ENCODE results near the gene AFP.

The AFP gene

DNA sequence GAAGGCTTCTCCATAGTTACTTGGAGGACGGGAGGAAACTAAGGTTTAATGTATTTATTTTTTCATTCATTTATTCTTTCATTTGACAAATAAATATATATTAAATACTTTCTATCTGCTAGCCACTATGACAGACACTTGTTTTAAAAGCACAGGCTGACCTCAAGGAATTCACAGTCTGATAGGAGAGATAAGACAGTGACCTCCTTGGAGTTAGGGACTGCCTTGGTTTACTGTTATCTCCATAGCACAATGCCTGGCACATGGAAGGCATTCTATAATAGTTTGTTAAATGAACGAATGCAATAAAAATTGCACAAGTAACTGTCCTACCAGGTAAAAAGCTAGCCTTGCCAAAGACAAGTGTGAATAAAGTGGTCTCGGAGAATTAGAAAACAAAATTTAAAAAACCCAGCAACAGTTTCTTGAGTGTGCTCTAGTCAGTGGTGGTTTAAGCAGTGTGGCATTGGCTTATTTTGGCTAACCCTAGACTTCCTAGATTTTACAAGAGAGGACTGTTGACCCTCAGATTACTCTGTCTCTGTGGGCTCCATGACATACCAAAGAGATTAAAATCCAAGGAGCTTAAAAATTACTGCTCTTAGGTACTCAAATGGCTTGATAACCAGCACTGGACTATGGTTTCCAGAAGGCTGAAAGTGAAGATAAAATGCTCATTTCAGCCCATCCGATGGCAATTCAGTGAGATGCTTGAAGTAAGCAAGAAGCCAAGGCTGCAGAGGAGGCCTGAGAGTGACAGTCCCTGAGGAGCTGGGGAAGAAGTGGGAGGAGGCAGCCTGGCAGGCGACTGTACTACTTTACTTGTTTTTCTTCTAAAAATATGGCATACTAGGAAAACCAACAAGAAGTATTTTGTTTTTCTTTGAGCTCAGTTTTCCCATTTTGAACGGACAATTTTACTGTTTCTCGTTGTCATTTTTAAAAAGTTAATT lies 9.6 kb downstream of the AFP start:
- Histone ChIP-seq H3K27ac (ENCODE audit: low read depth, low read length) (no peak overlapping the region), H4K5ac (ENCODE audit: low read length) (no peak overlapping the region), H4K8ac (ENCODE audit: low read depth, low read length) (no peak overlapping the region), H3K4me1 (ENCODE audit: control insufficient read depth, low read depth, low read length) (no peaks in the 10 kb centered on the region), H2BK5ac (ENCODE audit: low read length) (no peak overlapping the region), H3K27me3 (ENCODE audit: insufficient read depth, low read length, poor library complexity) (no peaks in the 10 kb centered on the region), H3K23ac (ENCODE audit: low read length) (no peak overlapping the region), H3K4me3 (ENCODE audit: low read length) (no peak overlapping the region), H3K36me3 (ENCODE audit: control insufficient read depth, insufficient read depth, low read length) (no peaks in the 10 kb centered on the region), H3K79me2 (ENCODE audit: control insufficient read depth, insufficient read depth, low read length) (no peaks in the 10 kb centered on the region), H3K18ac (ENCODE audit: low read length) (no peak overlapping the region), H2AK5ac (ENCODE audit: low read length) (no peak overlapping the region), H3K4ac (ENCODE audit: low read depth, low read length) (no peak overlapping the region), H3K4me2 (ENCODE audit: low read length) (no peak overlapping the region), H3K56ac (ENCODE audit: low read length) (no peak overlapping the region), H3K79me1 (ENCODE audit: low read length) (no peaks in the 10 kb centered on the region), H3K9ac (ENCODE audit: low read length) (no peak overlapping the region), H2BK120ac (ENCODE audit: low read depth, low read length) (no peak overlapping the region), H2BK15ac (replicated peaks; ENCODE audit: low read depth) (no peak overlapping the region)
- DNase-seq: peak; percentile 57
- no CpG with 5 or more reads among the region's 7 CpGs for WGBS (ENCODE audit: extremely low coverage, insufficient coverage, low lambda C conversion rate)

DNA sequence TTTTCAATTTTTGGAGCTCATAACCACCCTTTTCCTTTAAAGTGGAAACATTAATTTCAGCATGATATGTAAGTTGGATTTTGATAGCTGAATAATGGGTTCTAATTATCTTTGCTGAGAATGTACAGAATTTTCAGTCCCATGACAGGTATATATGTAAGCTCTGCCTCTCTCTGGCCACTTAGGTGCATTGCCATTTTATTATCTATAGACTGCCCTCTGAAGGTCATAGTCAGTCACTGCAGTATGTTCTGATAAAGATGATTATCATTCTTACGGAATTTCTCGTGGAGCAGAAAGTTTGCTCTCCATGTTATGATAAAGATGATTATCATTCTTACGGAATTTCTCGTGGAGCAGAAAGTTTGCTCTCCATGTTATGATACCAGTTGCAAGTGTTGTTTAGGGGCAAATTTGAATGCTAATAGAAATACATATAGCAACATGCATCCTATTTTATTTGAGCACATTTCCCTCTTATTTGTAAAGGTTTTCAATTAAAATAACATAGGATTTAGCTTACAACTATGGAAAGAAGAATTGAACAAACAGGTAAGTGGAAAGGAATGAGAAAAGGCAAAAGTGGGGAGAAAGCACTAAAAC lies 10.4 kb downstream of the AFP start:
- Histone ChIP-seq H3K36me3 (ENCODE audit: control insufficient read depth, insufficient read depth, low read length) (no peaks in the 10 kb centered on the region), H3K27me3 (ENCODE audit: insufficient read depth, low read length, poor library complexity) (no peaks in the 10 kb centered on the region), H4K5ac (ENCODE audit: low read length) (no peak overlapping the region), H2BK120ac (ENCODE audit: low read depth, low read length) (no peak overlapping the region), H3K4me3 (ENCODE audit: low read length) (no peak overlapping the region), H4K8ac (ENCODE audit: low read depth, low read length) (no peak overlapping the region), H3K4me2 (ENCODE audit: low read length) (no peak overlapping the region), H2AK5ac (ENCODE audit: low read length) (no peak overlapping the region), H3K27ac (ENCODE audit: low read depth, low read length) (no peak overlapping the region), H2BK5ac (ENCODE audit: low read length) (no peak overlapping the region), H3K18ac (ENCODE audit: low read length) (no peak overlapping the region), H2BK15ac (replicated peaks; ENCODE audit: low read depth) (no peak overlapping the region), H3K9ac (ENCODE audit: low read length) (no peak overlapping the region), H3K79me1 (ENCODE audit: low read length) (no peaks in the 10 kb centered on the region), H3K4ac (ENCODE audit: low read depth, low read length) (no peak overlapping the region), H3K79me2 (ENCODE audit: control insufficient read depth, insufficient read depth, low read length) (no peaks in the 10 kb centered on the region), H3K56ac (ENCODE audit: low read length) (no peak overlapping the region), H3K23ac (ENCODE audit: low read length) (no peak overlapping the region), H3K4me1 (ENCODE audit: control insufficient read depth, low read depth, low read length) (no peaks in the 10 kb centered on the region)
- peak; percentile 67 for DNase-seq
- WGBS (ENCODE audit: extremely low coverage, insufficient coverage, low lambda C conversion rate): no CpG with 5 or more reads among the region's 4 CpGs

DNA sequence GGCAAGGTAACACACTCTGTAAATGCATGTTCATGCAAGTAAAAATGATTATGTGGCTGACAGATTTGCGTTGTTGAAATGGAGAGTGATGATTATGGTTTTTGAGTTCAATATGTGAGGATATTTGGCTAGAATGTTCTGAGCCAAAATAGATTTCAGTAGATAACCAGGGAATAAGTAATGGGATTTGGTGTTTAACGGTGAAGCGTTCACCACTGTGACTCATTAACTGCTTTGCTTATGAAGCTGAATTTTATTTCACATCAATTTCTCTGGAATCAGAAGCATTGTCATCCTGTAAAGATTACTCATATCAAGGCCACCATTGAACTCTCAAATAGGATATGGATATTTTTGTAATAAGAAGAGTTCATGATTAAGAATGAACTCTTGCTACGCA lies 11.7 kb downstream of the AFP start:
- Histone ChIP-seq H3K79me2 (ENCODE audit: control insufficient read depth, insufficient read depth, low read length) (no peaks in the 10 kb centered on the region), H3K18ac (ENCODE audit: low read length) (no peak overlapping the region), H4K5ac (ENCODE audit: low read length) (no peak overlapping the region), H3K4me2 (ENCODE audit: low read length) (no peak overlapping the region), H3K56ac (ENCODE audit: low read length) (no peak overlapping the region), H3K27ac (ENCODE audit: low read depth, low read length) (no peak overlapping the region), H3K79me1 (ENCODE audit: low read length) (no peaks in the 10 kb centered on the region), H3K36me3 (ENCODE audit: control insufficient read depth, insufficient read depth, low read length) (no peaks in the 10 kb centered on the region), H2BK5ac (ENCODE audit: low read length) (no peak overlapping the region), H3K4me3 (ENCODE audit: low read length) (no peak overlapping the region), H3K4ac (ENCODE audit: low read depth, low read length) (no peak overlapping the region), H4K8ac (ENCODE audit: low read depth, low read length) (no peak overlapping the region), H2BK120ac (ENCODE audit: low read depth, low read length) (no peak overlapping the region), H3K9ac (ENCODE audit: low read length) (no peak overlapping the region), H2BK15ac (replicated peaks; ENCODE audit: low read depth) (no peak overlapping the region), H2AK5ac (ENCODE audit: low read length) (no peak overlapping the region), H3K27me3 (ENCODE audit: insufficient read depth, low read length, poor library complexity) (no peaks in the 10 kb centered on the region), H3K23ac (ENCODE audit: low read length) (no peak overlapping the region), H3K4me1 (ENCODE audit: control insufficient read depth, low read depth, low read length) (peaks cover 2% of the 10 kb centered on the region)
- WGBS (ENCODE audit: extremely low coverage, insufficient coverage, low lambda C conversion rate): 100% methylated on average over 1 of the region's 4 CpGs
- no peak for DNase-seq

DNA sequence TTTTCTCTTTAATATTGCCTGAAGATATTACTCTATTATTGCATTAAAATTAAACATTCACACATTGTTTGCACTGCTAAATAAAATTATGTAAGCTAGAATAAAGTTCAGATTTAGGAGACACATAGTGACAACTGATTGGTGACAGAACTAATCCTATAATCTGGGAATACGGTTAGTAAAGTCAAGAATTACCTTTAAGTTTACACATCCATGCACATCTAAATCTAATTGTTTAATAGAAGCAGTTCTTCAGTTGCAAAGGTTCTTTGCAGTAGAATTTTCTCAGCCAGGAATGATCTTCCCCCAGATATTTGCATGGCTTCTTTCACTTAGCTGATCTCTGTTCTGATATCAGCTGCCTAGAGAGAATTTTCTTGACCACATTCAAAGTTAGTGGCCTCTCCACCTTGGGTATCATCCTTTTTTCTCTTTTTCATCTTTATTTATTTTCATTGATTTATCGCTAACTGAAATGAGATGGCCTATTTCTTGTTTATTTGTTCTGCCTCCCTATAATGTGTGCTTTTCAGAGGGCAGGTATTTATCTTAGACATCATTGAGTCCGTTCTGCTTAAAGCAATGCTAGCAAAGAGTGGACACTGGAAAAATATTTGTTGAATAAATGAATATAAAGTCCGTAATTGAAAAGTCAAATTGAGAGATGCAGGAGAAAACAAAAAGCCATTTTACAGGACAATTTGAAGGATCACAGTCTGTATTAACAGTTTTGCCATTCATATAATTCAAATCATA lies 12.6 kb downstream of the AFP start:
- no peaks in the 10 kb centered on the region for H3K79me1 ChIP-seq (ENCODE audit: low read length)
- H3K23ac ChIP-seq (ENCODE audit: low read length): no peak overlapping the region
- H2AK5ac ChIP-seq (ENCODE audit: low read length): no peak overlapping the region
- H3K36me3 ChIP-seq (ENCODE audit: control insufficient read depth, insufficient read depth, low read length): no peaks in the 10 kb centered on the region
- H2BK15ac ChIP-seq (replicated peaks; ENCODE audit: low read depth): no peak overlapping the region
- no peak overlapping the region for H3K18ac ChIP-seq (ENCODE audit: low read length)
- H4K5ac ChIP-seq (ENCODE audit: low read length): no peak overlapping the region
- DNase-seq: no peak
- H3K4me2 ChIP-seq (ENCODE audit: low read length): no peak overlapping the region
- H2BK5ac ChIP-seq (ENCODE audit: low read length): no peak overlapping the region
- H3K27ac ChIP-seq (ENCODE audit: low read depth, low read length): no peak overlapping the region
- H3K9ac ChIP-seq (ENCODE audit: low read length): no peak overlapping the region
- no peak overlapping the region for H3K56ac ChIP-seq (ENCODE audit: low read length)
- H3K4ac ChIP-seq (ENCODE audit: low read depth, low read length): no peak overlapping the region
- H3K4me1 ChIP-seq (ENCODE audit: control insufficient read depth, low read depth, low read length): peaks cover 7% of the 10 kb centered on the region
- H3K79me2 ChIP-seq (ENCODE audit: control insufficient read depth, insufficient read depth, low read length): no peaks in the 10 kb centered on the region
- no peak overlapping the region for H4K8ac ChIP-seq (ENCODE audit: low read depth, low read length)
- WGBS (ENCODE audit: extremely low coverage, insufficient coverage, low lambda C conversion rate): no CpG with 5 or more reads among the region's 4 CpGs
- no peak overlapping the region for H3K4me3 ChIP-seq (ENCODE audit: low read length)
- no peaks in the 10 kb centered on the region for H3K27me3 ChIP-seq (ENCODE audit: insufficient read depth, low read length, poor library complexity)
- no peak overlapping the region for H2BK120ac ChIP-seq (ENCODE audit: low read depth, low read length)

GRCh38 chr4:73450398-73451004 lies 14.5 kb downstream of the AFP start:
- Histone ChIP-seq H3K79me1 (ENCODE audit: low read length) (no peaks in the 10 kb centered on the region), H3K18ac (ENCODE audit: low read length) (peak overlapping the region; percentile 45), H2AK5ac (ENCODE audit: low read length) (no peak overlapping the region), H4K8ac (ENCODE audit: low read depth, low read length) (no peak overlapping the region), H3K27me3 (ENCODE audit: insufficient read depth, low read length, poor library complexity) (no peaks in the 10 kb centered on the region), H2BK5ac (ENCODE audit: low read length) (no peak overlapping the region), H3K27ac (ENCODE audit: low read depth, low read length) (peak overlapping the region; percentile 3), H3K9ac (ENCODE audit: low read length) (no peak overlapping the region), H2BK120ac (ENCODE audit: low read depth, low read length) (no peak overlapping the region), H3K79me2 (ENCODE audit: control insufficient read depth, insufficient read depth, low read length) (no peaks in the 10 kb centered on the region), H3K4ac (ENCODE audit: low read depth, low read length) (no peak overlapping the region), H3K23ac (ENCODE audit: low read length) (no peak overlapping the region), H4K5ac (ENCODE audit: low read length) (no peak overlapping the region), H3K4me1 (ENCODE audit: control insufficient read depth, low read depth, low read length) (peaks cover 7% of the 10 kb centered on the region), H2BK15ac (replicated peaks; ENCODE audit: low read depth) (no peak overlapping the region), H3K56ac (ENCODE audit: low read length) (no peak overlapping the region), H3K36me3 (ENCODE audit: control insufficient read depth, insufficient read depth, low read length) (no peaks in the 10 kb centered on the region), H3K4me2 (ENCODE audit: low read length) (no peak overlapping the region), H3K4me3 (ENCODE audit: low read length) (no peak overlapping the region)
- peak; percentile 85 for DNase-seq
- WGBS (ENCODE audit: extremely low coverage, insufficient coverage, low lambda C conversion rate): no CpG with 5 or more reads among the region's 9 CpGs

Measured in mesendoderm (in vitro differentiated cells).